ENCODE measurements around the gene FNTB. TPM values are rescaled to one million over a fixed set of nuclear protein-coding genes. Genes with fewer than 3 reads are reported as not detected.
"Not testable (repeated sequence)": the region's sequence is repeated elsewhere in the genome, so short reads cannot be mapped to it uniquely, and the experiment has no call there.

FNTB gene
- total RNA-seq, 1 donor from 2014 or later: 40.7 TPM

GRCh38 chr14:65072256-65072655 lies 85.6 kb downstream of the FNTB start:
- ATAC-seq (peak; percentile 14), DNase-seq (ENCODE audit: low spot score) (no peak)
- intact Hi-C loops (cut with DNase I): no loop called here

GRCh38 chr14:65072937-65073336 lies 86.2 kb downstream of the FNTB start:
- no peak for ATAC-seq
- intact Hi-C loops (cut with DNase I): no loop called here
- no peak for DNase-seq (ENCODE audit: low spot score)

- ATAC-seq (no peak), DNase-seq (ENCODE audit: low spot score) (no peak)
- intact Hi-C loops (cut with DNase I): no loop called here
Observed at GRCh38 chr14:65073605-65074201, 87.0 kb downstream of the FNTB start.

GRCh38 chr14:65074449-65075150 lies 87.9 kb downstream of the FNTB start:
- no peak for DNase-seq (ENCODE audit: low spot score)
- intact Hi-C loops (cut with DNase I): no loop called here
- no peak for ATAC-seq

GRCh38 chr14:65075628-65076325 lies 89.1 kb downstream of the FNTB start:
- intact Hi-C loops (cut with DNase I): no loop called here
- ATAC-seq (no peak), DNase-seq (ENCODE audit: low spot score) (peak; percentile 73)

- intact Hi-C loops (cut with DNase I): no loop called here
- DNase-seq (ENCODE audit: low spot score) (no peak), ATAC-seq (no peak)
Observed at GRCh38 chr14:65077318-65077717, 90.6 kb downstream of the FNTB start.

GRCh38 chr14:65079201-65079600 lies 92.5 kb downstream of the FNTB start:
- no peak for ATAC-seq
- intact Hi-C loops (cut with DNase I): no loop called here
- no peak for DNase-seq (ENCODE audit: low spot score)

GRCh38 chr14:65079768-65080167 lies 93.1 kb downstream of the FNTB start:
- DNase-seq (ENCODE audit: low spot score) (no peak), ATAC-seq (no peak)
- intact Hi-C loops (cut with DNase I): no loop called here

- intact Hi-C loops (cut with DNase I): no loop called here
- ATAC-seq: no peak
- DNase-seq (ENCODE audit: low spot score): no peak
Observed at GRCh38 chr14:65080960-65081747, 94.5 kb downstream of the FNTB start.

- intact Hi-C loops (cut with DNase I): no loop called here
- DNase-seq (ENCODE audit: low spot score) (no peak), ATAC-seq (no peak)
Observed at GRCh38 chr14:65082930-65083329, 96.2 kb downstream of the FNTB start.

- intact Hi-C loops (cut with DNase I): no loop called here
- ATAC-seq (no peak), DNase-seq (ENCODE audit: low spot score) (no peak)
Observed at GRCh38 chr14:65084554-65085505, 98.1 kb downstream of the FNTB start.

- ATAC-seq; intact Hi-C loops (cut with DNase I); DNase-seq (ENCODE audit: low spot score): not testable (repeated sequence)
Observed at GRCh38 chr14:65086686-65087085, 100.0 kb downstream of the FNTB start.

- intact Hi-C loops (cut with DNase I); DNase-seq (ENCODE audit: low spot score); ATAC-seq: not testable (repeated sequence)
Observed at GRCh38 chr14:65087835-65088234, 101.1 kb downstream of the FNTB start.

- intact Hi-C loops (cut with DNase I): no loop called here
- DNase-seq (ENCODE audit: low spot score): no peak
Observed at GRCh38 chr14:65092349-65092748, 105.7 kb downstream of the FNTB start.

GRCh38 chr14:65095633-65096205 lies 109.0 kb downstream of the FNTB start:
- intact Hi-C loops (cut with DNase I): no loop called here
- DNase-seq (ENCODE audit: low spot score) (peak; percentile 73), ATAC-seq (peak; percentile 92)

More at GRCh38 chr14:65092349-65092748, 105.7 kb downstream of the FNTB start:
- ATAC-seq: no peak

- no peak for DNase-seq (ENCODE audit: low spot score)
- ATAC-seq: peak; percentile 49
- intact Hi-C loops (cut with DNase I): no loop called here
Observed at GRCh38 chr14:65096323-65097089, 109.8 kb downstream of the FNTB start.

GRCh38 chr14:65098586-65098985 lies 111.9 kb downstream of the FNTB start:
- DNase-seq (ENCODE audit: low spot score) (no peak), ATAC-seq (no peak)
- intact Hi-C loops (cut with DNase I): no loop called here
